Activated CD4-positive, CD25-positive, alpha-beta regulatory T cell treated with anti-CD3 and anti-CD28 coated beads, Interleukin-2, amount 50 U/mL, for 72 hours (primary cell): ENCODE measurements around the gene TMEM39A.

Source experiments
- DNase-seq: peaks from one replicate; pipeline ENCODE4 v3.0.0; 2021

The TMEM39A gene

DNA sequence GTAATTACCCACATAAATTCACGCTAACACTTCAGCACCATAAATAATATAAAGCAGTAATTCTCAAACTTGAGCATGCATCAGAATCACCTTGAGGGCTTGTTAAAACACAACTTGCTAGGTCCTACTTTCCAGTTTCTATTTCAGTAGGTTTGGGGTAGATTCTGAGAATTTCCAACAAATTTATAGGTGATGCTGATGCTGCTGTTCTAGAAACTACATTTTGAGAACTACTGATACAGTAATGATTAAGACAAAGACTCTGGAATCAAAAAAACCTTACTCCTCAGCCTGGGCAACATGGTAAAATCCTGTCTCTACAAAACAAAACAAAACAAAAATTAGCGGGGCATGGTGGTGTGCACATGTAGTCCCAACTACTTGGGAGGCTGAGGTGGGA, 18.8 kb downstream of the TMEM39A start:
- no peak for DNase-seq

GRCh38 chr3:119443179-119443578, 20.2 kb downstream of the TMEM39A start:
- no peak for DNase-seq

DNA sequence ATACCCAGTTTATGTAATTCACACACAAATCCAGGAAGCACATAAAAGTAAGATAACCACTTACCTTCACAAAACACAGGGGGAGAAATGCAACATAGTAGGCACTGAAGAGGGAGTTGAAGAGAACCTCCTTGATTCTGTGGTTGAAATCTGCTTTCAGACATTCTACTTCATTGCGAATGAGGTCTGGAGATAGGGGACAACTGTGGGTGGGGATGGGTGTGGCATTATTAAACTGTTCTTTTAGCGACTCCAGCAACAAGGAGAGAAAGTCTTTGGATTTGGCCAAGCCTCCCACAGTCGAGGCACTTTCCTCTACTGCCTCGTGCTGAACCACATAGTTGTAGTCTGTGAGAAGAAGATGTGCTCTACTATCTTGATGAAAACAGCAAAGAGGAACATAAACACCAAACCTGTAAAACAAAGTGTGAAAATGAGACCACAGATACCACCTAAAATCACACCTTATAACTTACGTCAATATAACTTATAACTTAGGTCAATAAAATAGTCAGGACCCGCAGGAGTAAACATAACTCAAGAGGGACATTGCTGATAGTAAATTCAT, 25.6 kb downstream of the TMEM39A start:
- no peak for DNase-seq

DNA sequence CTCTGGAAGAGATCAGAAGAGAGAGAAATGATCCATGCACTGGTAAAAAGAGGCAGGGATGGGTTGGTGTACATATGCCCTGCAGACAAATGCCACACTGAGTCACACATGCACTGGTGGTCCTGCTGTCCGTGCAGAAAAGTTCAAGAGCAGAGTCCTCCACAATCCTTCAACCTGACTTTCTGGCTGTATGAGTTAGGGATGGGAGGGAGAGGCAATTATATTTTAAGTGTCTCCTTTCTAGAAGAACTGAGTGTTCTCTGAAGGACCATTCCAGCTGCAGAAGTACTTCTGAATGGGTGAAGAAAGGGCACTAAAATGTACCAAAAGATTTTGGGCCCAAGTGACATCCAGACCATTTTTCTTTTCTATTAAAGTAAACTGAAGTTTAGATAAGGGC, 26.4 kb downstream of the TMEM39A start:
- no peak for DNase-seq

- no peak for DNase-seq
Observed at GRCh38 chr3:119434703-119435102, 28.7 kb downstream of the TMEM39A start.

GRCh38 chr3:119433613-119434325, 29.6 kb downstream of the TMEM39A start:
- no peak for DNase-seq

DNA sequence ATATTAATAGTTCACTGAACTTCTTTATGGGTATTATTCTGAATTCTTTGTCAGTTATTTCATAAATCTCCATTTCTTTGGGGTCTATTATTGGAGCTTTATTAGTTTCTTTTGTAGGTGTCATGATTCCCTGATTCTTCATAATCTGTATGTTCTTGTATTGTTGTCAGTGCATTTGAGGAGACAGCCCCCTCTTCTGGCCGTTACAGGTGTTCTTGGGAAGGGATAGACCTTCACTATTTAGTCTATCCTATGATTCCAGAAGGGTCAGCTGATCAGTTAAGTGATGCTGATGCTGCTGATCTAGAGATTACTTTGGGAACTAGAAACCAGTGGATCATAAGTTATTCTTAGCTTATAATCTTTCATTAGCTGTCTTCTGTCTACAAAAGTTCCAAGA, 34.9 kb downstream of the TMEM39A start:
- DNase-seq: no peak

GRCh38 chr3:119427669-119428068, 35.7 kb downstream of the TMEM39A start:
- no peak for DNase-seq

DNA sequence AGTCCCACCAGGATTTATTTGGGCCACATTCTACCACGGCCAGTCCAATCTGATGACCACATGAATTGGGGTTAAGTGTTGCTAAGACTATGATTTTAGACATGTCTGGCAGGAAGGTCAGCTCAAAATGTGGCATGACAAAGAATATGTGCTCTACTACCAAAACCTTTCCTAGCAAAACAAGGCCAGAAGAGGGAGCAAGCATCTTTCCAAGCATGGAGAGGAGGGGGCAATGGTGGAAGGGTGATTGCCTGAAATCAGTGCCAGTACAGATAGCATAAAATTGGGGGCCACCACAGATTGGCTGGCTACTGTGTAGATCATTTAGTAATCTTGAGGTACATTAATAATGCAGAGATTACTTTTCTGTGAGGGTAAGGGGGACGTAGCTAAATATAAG, 43.2 kb downstream of the TMEM39A start:
- no peak for DNase-seq

- DNase-seq: no peak
Observed at GRCh38 chr3:119418641-119419040, 44.8 kb downstream of the TMEM39A start.

- no peak for DNase-seq
Observed at GRCh38 chr3:119417771-119418512, 45.5 kb downstream of the TMEM39A start.

- no peak for DNase-seq
Observed at GRCh38 chr3:119416873-119417272, 46.5 kb downstream of the TMEM39A start.

GRCh38 chr3:119413603-119414280, 49.7 kb downstream of the TMEM39A start:
- DNase-seq: no peak

GRCh38 chr3:119409844-119410243, 53.6 kb downstream of the TMEM39A start:
- DNase-seq: no peak

DNA sequence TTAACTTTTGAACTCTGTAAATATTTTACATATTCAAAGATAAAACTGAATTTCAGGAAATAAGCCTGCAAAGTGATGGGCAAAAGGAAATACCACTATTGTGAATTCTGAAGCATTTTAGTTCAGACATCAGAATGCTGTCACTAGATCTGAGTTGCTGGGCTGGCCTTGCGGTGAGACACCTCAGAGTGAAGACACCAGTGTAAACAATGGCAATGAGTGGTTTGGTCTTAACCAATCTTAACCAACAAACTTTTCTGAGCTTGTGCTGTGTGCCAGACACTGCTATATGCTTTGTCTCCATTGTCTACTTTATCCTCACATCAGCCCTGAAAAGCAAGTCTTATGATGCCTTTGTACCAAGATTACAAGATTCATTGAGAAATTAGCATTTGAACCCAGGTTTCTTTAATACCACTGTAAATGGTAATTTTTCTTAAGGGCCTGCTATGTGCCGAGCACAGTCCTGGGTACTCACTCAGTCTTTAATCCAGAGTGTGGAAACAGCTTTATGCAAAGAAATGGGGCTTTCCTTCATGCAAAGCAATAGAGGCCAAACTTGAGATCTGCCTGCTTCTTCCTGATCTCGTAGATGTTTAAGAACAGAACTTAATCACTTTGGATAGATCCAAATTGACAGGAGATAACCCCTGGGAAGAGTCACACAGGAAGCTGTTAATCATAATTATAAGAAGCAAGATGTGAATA, 55.0 kb downstream of the TMEM39A start:
- DNase-seq: no peak

DNA sequence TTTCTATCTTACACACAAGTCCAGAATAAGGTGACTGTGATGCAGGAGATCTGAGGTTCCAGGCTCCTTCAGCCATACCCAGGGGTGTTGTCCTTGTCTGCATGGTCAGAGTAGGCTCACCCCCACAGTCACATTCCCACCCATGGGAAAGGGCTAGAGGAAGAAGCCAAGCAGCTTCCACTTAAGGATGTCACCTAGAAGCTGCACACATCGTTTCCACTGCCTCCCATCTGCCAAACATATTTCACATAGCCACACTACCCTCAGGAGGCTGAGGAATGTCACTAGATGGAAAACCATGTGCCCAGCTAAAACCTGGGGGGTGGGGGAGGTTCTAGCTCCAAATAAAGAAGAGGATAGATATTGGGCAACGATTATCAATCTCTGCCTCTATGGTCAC, 58.1 kb downstream of the TMEM39A start:
- no peak for DNase-seq

DNA sequence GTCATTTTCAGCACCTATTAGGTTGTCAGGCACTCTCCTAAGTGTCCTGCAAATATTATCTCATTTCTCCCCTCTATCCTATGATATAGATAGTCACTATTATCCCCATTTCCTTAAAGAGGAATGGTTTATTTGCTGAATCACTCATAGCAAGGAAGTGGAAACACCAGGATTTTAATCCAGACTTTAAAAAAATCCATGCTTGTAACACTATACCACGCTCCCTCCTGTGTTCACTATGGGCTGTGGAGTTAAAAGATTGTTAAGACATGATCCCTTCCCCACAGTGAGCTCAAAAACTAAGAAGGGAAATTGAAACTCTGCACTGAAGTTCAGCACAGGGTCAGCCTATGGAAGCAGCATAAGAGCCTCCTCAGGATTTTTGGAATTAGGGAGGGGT, 60.2 kb downstream of the TMEM39A start:
- DNase-seq: no peak

DNA sequence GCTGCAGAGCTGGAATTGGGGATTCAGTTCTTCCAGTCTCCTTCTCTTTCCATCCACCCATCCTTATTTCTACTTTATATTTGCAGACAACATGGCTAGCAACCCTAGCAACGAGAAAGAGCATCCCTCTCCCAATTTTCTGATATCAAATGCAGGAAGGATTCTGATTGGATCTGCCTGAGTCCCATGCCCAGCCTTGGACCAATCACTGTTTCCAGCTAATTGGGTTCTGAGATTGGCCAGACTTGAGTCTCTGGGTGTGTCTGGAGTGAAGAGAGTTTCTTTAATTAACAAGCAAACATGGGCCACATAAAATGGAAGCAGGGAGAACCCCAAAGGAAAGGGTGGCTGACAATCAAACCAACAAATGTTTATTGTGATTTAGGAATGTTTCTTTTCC, 60.6 kb downstream of the TMEM39A start:
- no peak for DNase-seq

DNA sequence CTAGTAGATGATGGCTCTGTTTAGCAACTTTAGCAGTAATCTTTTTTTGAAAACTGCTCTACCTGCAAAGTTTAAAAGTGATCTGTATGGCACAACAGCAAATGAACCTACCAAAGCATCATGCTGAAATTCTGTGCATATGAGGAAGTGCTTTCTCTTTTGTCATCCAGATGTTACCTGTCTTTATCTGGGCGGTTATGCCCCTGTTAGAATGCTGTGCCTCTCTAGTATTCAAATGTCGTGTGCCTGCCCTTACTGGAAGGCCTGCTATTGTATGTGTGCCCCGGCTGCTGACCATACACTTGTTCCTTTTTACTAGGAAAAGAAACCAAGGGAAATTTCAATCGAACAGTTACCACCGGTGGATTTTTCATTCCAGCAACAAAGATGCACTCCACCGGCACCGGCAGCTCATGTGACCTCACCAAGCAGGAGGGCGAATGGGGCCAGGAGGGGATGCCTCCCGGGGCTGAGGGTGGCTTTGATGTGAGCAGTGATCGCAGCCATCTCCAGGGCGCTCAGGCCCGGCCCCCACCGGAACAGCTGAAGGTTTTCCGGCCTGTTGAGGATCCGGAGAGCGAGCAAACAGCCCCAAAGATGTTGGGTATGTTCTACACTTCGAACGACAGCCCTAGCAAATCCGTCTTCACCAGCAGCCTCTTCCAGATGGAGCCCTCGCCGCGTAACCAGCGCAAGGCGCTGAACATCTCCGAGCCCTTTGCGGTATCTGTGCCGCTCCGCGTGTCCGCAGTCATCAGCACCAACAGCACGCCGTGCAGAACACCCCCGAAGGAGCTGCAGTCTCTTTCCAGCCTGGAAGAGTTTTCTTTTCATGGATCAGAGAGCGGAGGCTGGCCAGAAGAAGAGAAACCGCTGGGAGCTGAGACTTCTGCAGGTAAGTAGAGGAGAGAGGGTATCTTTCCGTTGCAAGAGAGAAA, 61.6 kb downstream of the TMEM39A start:
- DNase-seq: no peak

GRCh38 chr3:119401069-119401468, 62.3 kb downstream of the TMEM39A start:
- no peak for DNase-seq

DNA sequence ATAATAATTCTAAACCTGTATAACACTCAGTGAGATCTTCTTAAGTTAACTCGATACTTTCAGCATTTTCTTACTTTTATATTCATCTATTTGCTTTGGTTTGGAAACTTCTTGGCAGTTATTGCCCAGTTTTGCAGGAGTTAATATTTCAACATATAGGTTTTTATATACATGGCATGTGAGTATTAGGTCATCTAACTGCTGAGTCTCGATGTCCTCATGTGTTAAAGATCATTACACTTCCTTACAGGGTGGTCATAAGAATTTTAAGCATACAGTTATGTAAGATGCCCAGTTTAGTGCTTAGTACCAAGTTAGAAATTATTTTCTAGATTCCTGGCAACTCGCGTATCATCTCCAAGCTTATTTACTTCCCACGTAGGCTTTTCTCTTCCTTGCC, 62.9 kb downstream of the TMEM39A start:
- DNase-seq: no peak

DNA sequence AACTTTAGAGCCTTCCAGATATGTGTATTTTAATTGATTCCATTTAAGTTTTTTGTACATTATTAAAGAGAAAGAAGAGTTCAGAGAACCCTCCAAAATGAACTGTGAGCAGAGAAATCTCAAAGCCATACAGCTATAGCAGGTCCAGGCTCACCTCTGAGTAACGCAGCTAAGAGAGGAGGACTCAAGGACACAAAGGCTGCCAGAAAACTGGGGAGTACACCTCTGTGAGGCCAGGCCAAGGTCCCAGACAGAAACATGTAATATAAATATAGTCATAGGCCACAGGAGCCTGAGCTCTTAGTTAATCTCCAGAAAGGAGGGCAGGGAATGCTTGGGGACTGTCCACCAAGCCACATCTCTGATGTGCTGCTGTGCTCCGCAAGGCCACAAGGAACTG, 66.5 kb downstream of the TMEM39A start:
- no peak for DNase-seq
